ENCODE measurements around the gene GPR153.

Gene GPR153

DNA sequence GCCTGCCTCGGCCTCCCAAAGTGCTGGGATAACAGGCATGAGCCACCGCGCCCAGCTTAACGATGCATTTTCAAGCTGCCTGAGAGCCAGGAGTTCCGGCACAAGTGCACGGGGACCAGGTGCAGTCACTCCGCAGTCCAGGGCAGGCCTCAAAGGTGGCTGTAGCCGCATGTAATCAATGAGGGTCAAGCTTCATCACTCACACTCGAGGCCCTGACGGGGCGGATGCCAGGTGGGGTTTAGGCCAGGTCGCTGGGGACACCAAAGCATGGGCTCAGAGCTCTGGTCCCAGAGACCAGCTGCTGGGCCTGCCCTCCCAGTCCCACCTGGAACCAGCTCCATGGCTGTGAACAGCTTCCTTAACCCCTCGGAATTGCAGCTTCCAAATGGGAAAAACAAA lies 26.1 kb upstream of the GPR153 start:
- H3K27me3 ChIP-seq (replicated peaks in 2 of 5; ENCODE audit: control insufficient read depth in 4 of 5, insufficient read depth in 5 of 5, low read length in 4 of 5) = no peaks in the 10 kb centered on the region
- H3K4me1 ChIP-seq (ENCODE audit: control extremely low read depth in 1 of 4, control insufficient read depth in 4 of 4, insufficient read depth in 4 of 4, low read length in 3 of 4) = no peaks in the 10 kb centered on the region
- POLR2A ChIA-PET = no interaction called here
- DNase-seq = no peak
- CTCF ChIA-PET = no interaction called here
- 99% methylated on average over 13 of the region's 13 CpGs for WGBS (ENCODE audit: insufficient coverage)
- H3K9me3 ChIP-seq (ENCODE audit: control extremely low read depth in 1 of 5, control insufficient read depth in 4 of 5, insufficient read depth in 2 of 5, low read depth in 1 of 5, low read length in 4 of 5) = no peaks in the 10 kb centered on the region
- peaks cover 0 to 4% (median 0%) of the 10 kb centered on the region in 4 experiments for H3K36me3 ChIP-seq (ENCODE audit: control insufficient read depth in 4 of 4, insufficient read depth in 4 of 4, low read length in 3 of 4)
- no peak overlapping the region for H3K27ac ChIP-seq (ENCODE audit: insufficient read depth in 1 of 2, low read depth in 1 of 2, low read length in 2 of 2, poor library complexity in 1 of 2, severe bottlenecking in 2 of 2)
- no peak overlapping the region for H3K4me3 ChIP-seq (ENCODE audit: control insufficient read depth in 1 of 7, extremely low read depth in 1 of 7, insufficient read depth in 4 of 7, low read depth in 2 of 7, low read length in 6 of 7)

DNA sequence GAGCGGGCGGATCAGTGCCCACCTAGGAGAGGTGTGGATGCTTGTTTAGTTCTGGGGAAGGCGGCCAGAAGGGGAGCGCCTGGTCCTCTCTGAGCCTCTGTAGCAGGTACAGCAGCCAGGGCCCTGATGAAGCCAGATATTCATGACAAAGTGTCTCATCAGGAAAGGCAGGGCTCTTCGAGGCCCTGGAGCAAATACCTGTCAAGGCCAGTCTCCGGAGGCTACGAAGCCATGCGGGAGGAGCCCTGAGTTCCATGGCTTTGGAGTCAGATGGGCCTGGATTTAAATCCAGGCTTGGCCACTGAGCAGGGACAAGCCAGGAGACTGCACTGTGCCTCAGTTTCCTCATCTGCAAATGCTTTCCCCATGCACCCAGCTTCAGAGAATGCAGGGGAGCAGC lies 25.4 kb upstream of the GPR153 start:
- H3K27me3 ChIP-seq (replicated peaks in 2 of 5; ENCODE audit: control insufficient read depth in 4 of 5, insufficient read depth in 5 of 5, low read length in 4 of 5) = no peaks in the 10 kb centered on the region
- 97% methylated on average over 8 of the region's 8 CpGs for WGBS (ENCODE audit: insufficient coverage)
- no peak overlapping the region for H3K4me3 ChIP-seq (ENCODE audit: control insufficient read depth in 1 of 7, extremely low read depth in 1 of 7, insufficient read depth in 4 of 7, low read depth in 2 of 7, low read length in 6 of 7)
- H3K4me1 ChIP-seq (ENCODE audit: control extremely low read depth in 1 of 4, control insufficient read depth in 4 of 4, insufficient read depth in 4 of 4, low read length in 3 of 4) = no peaks in the 10 kb centered on the region
- H3K27ac ChIP-seq (ENCODE audit: insufficient read depth in 1 of 2, low read depth in 1 of 2, low read length in 2 of 2, poor library complexity in 1 of 2, severe bottlenecking in 2 of 2) = no peak overlapping the region
- peaks cover 0 to 3% (median 0%) of the 10 kb centered on the region in 4 experiments for H3K36me3 ChIP-seq (ENCODE audit: control insufficient read depth in 4 of 4, insufficient read depth in 4 of 4, low read length in 3 of 4)
- ChIA-PET CTCF (interaction anchor here (1.1 to 1.5 kb wide), 2 partner anchors 10 to 31 kb away, joined by 3 read pairs; no protein-coding TSS in a partner anchor), POLR2A (no interaction called here)
- H3K9me3 ChIP-seq (ENCODE audit: control extremely low read depth in 1 of 5, control insufficient read depth in 4 of 5, insufficient read depth in 2 of 5, low read depth in 1 of 5, low read length in 4 of 5) = no peaks in the 10 kb centered on the region
- DNase-seq = no peak

DNA sequence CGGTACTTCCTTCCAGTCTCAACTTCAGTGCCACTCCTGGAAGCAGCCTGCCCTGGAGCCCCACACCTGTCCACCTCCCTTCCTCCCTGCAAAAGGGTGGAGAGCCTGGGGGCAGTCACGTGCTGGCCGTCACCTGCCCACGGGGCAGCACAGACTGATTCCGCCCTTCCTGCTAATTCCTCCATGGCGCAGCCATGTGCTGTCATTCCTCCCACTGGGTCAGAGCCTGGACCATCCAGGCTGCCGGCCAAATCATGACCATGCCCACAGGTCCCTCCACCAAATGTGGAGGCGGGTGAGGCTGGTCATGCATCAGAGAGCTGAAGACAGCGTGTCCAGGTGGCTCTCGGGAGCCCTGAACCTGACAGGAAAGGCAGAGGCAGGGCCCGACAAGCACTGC lies 24.4 kb upstream of the GPR153 start:
- H3K36me3 ChIP-seq (ENCODE audit: control insufficient read depth in 4 of 4, insufficient read depth in 4 of 4, low read length in 3 of 4) = peaks cover 0 to 6% (median 0%) of the 10 kb centered on the region in 4 experiments
- DNase-seq = no peak
- WGBS (ENCODE audit: insufficient coverage) = 99% methylated on average over 11 of the region's 11 CpGs
- no peak overlapping the region for H3K4me3 ChIP-seq (ENCODE audit: control insufficient read depth in 1 of 7, extremely low read depth in 1 of 7, insufficient read depth in 4 of 7, low read depth in 2 of 7, low read length in 6 of 7)
- no peaks in the 10 kb centered on the region for H3K9me3 ChIP-seq (ENCODE audit: control extremely low read depth in 1 of 5, control insufficient read depth in 4 of 5, insufficient read depth in 2 of 5, low read depth in 1 of 5, low read length in 4 of 5)
- H3K27me3 ChIP-seq (replicated peaks in 2 of 5; ENCODE audit: control insufficient read depth in 4 of 5, insufficient read depth in 5 of 5, low read length in 4 of 5) = no peaks in the 10 kb centered on the region
- H3K4me1 ChIP-seq (ENCODE audit: control extremely low read depth in 1 of 4, control insufficient read depth in 4 of 4, insufficient read depth in 4 of 4, low read length in 3 of 4) = no peaks in the 10 kb centered on the region
- ChIA-PET POLR2A (no interaction called here), CTCF (interaction anchor here (1.1 to 1.5 kb wide), 2 partner anchors 9 to 32 kb away, joined by 3 read pairs; no protein-coding TSS in a partner anchor)
- no peak overlapping the region for H3K27ac ChIP-seq (ENCODE audit: insufficient read depth in 1 of 2, low read depth in 1 of 2, low read length in 2 of 2, poor library complexity in 1 of 2, severe bottlenecking in 2 of 2)

DNA sequence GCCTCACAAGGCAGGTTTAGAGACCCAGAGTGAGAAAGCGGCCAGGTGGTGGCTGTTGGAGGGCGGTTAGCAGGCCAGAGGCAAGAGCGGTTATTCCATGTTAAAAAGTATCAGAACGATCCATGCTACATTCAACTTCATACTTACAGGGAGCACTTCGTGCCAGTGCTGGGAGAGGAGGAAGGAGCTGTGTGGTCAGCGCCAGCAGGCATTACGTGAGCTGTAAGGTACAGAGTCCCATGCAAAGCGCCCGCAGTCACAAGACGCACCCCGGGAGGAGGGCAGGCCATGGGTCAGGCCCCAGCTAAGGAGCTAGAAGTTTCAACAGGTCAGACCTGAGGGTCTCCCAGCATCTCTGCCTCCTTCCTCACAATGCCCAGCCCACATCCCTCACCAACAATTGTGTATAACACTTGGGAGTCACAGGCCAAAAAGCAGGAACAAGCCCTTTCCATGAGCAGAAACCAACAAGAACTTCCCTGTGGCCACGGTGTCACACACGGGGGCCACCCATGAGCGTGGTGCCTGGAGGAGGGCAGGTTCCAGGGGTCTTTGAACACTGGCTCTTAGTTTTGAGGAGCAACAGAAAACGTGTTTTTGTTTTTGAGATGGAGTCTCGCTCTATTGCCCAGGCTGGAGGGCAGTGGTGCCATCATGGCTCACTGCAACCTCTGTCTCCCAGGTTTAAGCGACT lies 21.8 kb upstream of the GPR153 start:
- no peak for DNase-seq
- WGBS (ENCODE audit: insufficient coverage) = 97% methylated on average over 15 of the region's 17 CpGs
- H3K27ac ChIP-seq (ENCODE audit: insufficient read depth in 1 of 2, low read depth in 1 of 2, low read length in 2 of 2, poor library complexity in 1 of 2, severe bottlenecking in 2 of 2) = no peak overlapping the region
- POLR2A ChIA-PET = no interaction called here
- no peaks in the 10 kb centered on the region for H3K9me3 ChIP-seq (ENCODE audit: control extremely low read depth in 1 of 5, control insufficient read depth in 4 of 5, insufficient read depth in 2 of 5, low read depth in 1 of 5, low read length in 4 of 5)
- H3K27me3 ChIP-seq (replicated peaks in 2 of 5; ENCODE audit: control insufficient read depth in 4 of 5, insufficient read depth in 5 of 5, low read length in 4 of 5) = no peaks in the 10 kb centered on the region
- no peak overlapping the region for H3K4me3 ChIP-seq (ENCODE audit: control insufficient read depth in 1 of 7, extremely low read depth in 1 of 7, insufficient read depth in 4 of 7, low read depth in 2 of 7, low read length in 6 of 7)
- H3K36me3 ChIP-seq (ENCODE audit: control insufficient read depth in 4 of 4, insufficient read depth in 4 of 4, low read length in 3 of 4) = peaks cover 0 to 5% (median under 1%) of the 10 kb centered on the region in 4 experiments
- CTCF ChIA-PET = interaction anchor here (2.2 kb wide), 1 partner anchor 36 kb away, joined by 9 read pairs; no protein-coding TSS in a partner anchor
- no peaks in the 10 kb centered on the region for H3K4me1 ChIP-seq (ENCODE audit: control extremely low read depth in 1 of 4, control insufficient read depth in 4 of 4, insufficient read depth in 4 of 4, low read length in 3 of 4)

DNA sequence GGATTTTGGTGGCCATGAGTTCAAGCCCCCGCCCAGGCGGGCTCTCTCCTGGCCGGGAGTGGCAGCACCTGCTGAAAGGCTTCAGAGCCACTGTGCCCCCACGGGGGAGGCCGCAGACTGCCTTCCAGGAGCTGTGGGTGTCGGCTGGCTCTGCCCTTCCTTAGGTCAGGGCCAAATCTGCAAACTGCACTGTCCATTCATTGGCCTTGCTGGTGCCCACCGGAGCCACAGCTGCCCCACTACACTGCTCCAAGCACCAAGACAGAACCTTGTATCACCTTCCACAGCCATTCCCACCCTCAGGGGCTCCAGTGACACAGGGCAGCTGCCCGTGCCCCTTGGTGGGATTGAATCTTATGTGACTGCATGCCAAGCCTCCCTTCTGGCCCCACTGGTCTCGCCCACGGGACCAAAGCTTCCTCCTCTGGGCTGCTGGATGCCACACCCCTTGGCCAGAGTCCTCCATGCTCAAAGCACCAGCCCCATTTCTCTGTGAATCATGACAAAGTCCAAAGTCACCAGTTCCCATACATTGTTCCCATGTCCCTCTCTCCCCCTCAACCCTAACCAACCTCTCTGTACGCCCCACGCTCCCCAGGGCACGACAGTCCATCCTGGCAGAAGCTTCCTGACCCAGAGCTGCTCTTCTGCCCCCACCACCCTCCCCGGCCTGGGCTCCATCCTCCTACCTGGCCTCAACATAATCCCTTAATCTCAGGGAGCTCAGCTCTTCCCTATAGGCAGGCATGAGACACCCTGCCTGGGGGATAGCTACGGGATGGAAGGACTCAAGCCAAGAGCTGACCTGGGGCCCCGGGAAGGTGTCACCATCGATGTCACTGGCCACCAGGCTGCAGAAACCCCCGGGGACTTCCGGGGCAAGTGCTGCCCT lies 20.9 kb upstream of the GPR153 start:
- H3K9me3 ChIP-seq (ENCODE audit: control extremely low read depth in 1 of 5, control insufficient read depth in 4 of 5, insufficient read depth in 2 of 5, low read depth in 1 of 5, low read length in 4 of 5) = no peaks in the 10 kb centered on the region
- CTCF ChIA-PET = interaction anchor here (2.2 kb wide), 1 partner anchor 35 kb away, joined by 9 read pairs; no protein-coding TSS in a partner anchor
- 89% methylated on average over 17 of the region's 19 CpGs for WGBS (ENCODE audit: insufficient coverage)
- H3K27ac ChIP-seq (ENCODE audit: insufficient read depth in 1 of 2, low read depth in 1 of 2, low read length in 2 of 2, poor library complexity in 1 of 2, severe bottlenecking in 2 of 2) = no peak overlapping the region
- POLR2A ChIA-PET = no interaction called here
- no peaks in the 10 kb centered on the region for H3K27me3 ChIP-seq (replicated peaks in 2 of 5; ENCODE audit: control insufficient read depth in 4 of 5, insufficient read depth in 5 of 5, low read length in 4 of 5)
- no peak for DNase-seq
- H3K4me3 ChIP-seq (ENCODE audit: control insufficient read depth in 1 of 7, extremely low read depth in 1 of 7, insufficient read depth in 4 of 7, low read depth in 2 of 7, low read length in 6 of 7) = no peak overlapping the region
- no peaks in the 10 kb centered on the region for H3K4me1 ChIP-seq (ENCODE audit: control extremely low read depth in 1 of 4, control insufficient read depth in 4 of 4, insufficient read depth in 4 of 4, low read length in 3 of 4)
- H3K36me3 ChIP-seq (ENCODE audit: control insufficient read depth in 4 of 4, insufficient read depth in 4 of 4, low read length in 3 of 4) = peaks cover 0 to 3% (median under 1%) of the 10 kb centered on the region in 4 experiments

DNA sequence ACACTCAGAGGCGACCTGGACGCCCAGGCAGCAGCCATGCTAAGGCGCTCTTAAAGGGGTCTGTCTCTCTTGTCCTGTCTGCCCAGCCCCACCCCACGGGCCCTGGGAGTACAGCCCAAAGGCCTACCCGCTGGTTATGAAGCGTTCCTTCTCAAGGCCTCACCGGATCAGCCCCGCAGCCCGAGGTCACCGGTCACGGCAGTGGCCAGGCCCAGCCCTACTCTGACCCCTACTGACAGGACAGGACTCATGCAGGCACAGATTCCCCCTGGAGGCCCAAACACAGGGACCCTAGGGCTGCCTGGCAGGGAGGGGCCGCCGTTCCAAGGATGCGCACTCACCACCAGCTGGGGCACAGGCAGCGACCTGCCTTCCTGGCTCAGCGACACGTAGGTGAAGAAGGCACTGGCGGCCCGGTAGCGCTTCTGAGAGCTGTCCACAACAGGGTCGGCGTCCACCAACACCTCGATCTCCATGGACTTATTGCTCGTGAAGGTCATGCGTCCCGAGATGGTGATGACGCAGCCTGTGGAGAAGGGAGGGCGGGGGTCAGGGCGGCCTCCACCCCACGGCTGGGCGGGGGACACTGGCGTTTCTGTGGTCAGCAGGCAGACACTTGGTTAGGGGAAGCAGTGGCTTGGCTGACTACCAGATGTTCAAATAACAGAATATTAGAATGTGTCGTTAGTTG lies 20.0 kb upstream of the GPR153 start:
- 91% methylated on average over 26 of the region's 33 CpGs for WGBS (ENCODE audit: insufficient coverage)
- no peaks in the 10 kb centered on the region for H3K27me3 ChIP-seq (replicated peaks in 2 of 5; ENCODE audit: control insufficient read depth in 4 of 5, insufficient read depth in 5 of 5, low read length in 4 of 5)
- H3K4me1 ChIP-seq (ENCODE audit: control extremely low read depth in 1 of 4, control insufficient read depth in 4 of 4, insufficient read depth in 4 of 4, low read length in 3 of 4) = no peaks in the 10 kb centered on the region
- ChIA-PET CTCF (interaction anchor here (2.2 kb wide), 1 partner anchor 34 kb away, joined by 9 read pairs; no protein-coding TSS in a partner anchor), POLR2A (no interaction called here)
- H3K27ac ChIP-seq (ENCODE audit: insufficient read depth in 1 of 2, low read depth in 1 of 2, low read length in 2 of 2, poor library complexity in 1 of 2, severe bottlenecking in 2 of 2) = no peak overlapping the region
- no peak for DNase-seq
- H3K36me3 ChIP-seq (ENCODE audit: control insufficient read depth in 4 of 4, insufficient read depth in 4 of 4, low read length in 3 of 4) = peaks cover 0 to 3% (median under 1%) of the 10 kb centered on the region in 4 experiments
- H3K9me3 ChIP-seq (ENCODE audit: control extremely low read depth in 1 of 5, control insufficient read depth in 4 of 5, insufficient read depth in 2 of 5, low read depth in 1 of 5, low read length in 4 of 5) = no peaks in the 10 kb centered on the region
- no peak overlapping the region for H3K4me3 ChIP-seq (ENCODE audit: control insufficient read depth in 1 of 7, extremely low read depth in 1 of 7, insufficient read depth in 4 of 7, low read depth in 2 of 7, low read length in 6 of 7)

Data from common myeloid progenitor, CD34-positive (primary cell).